Panc1 (cell line): ENCODE measurements around the gene HEPACAM2. TPM values are rescaled to one million over a fixed set of nuclear protein-coding genes. Genes with fewer than 3 reads are reported as not detected.

ENCODE experiments used
- ATAC-seq: fragments of 200-7000 bp; cut with Tn5 transposase; 2 replicates; pipeline ENCODE4 v1.9.1; 2020; ENCODE audit warnings: mild to moderate bottlenecking, moderate library complexity
- BruUV-seq: library from RNA; stranded (reverse); fragments of 400-500 nt; replicated peaks from 2 replicates; lab custom pipeline; 2021; lab: Mats Ljungman, UMichigan
- CTCF ChIA-PET: fragments of 300-600 bp; sonication (Branson Sonifier 250); formaldehyde crosslinking; loops from one replicate; lab custom pipeline; 2022; ENCODE audit warnings: antibody characterized with exemption; lab: Charles Lee
- POLR2A ChIA-PET: fragments of 300-600 bp; sonication (Branson Sonifier 250); formaldehyde crosslinking; loops from one replicate; lab custom pipeline; 2022; ENCODE audit warnings: antibody characterized with exemption; lab: Charles Lee
- DNase-seq: peaks from one replicate; pipeline ENCODE4 v3.0.0-alpha.2; 2010; ENCODE audit warnings: low read depth, low spot score
- H3K27ac ChIP-seq: 2 replicates; pipeline ENCODE4 v1.5.1; 2011; ENCODE audit warnings: mild to moderate bottlenecking, low read length, inconsistent platforms
- H3K27me3 ChIP-seq: fragments of 200-500 bp; sonication (Bioruptor generic); 2 replicates; pipeline ENCODE4 v1.6.0; 2014; ENCODE audit warnings: low read length, inconsistent platforms; ENCODE audit not compliant: control insufficient read depth, insufficient read depth
- H3K36me3 ChIP-seq: fragments of 200-500 bp; sonication (Bioruptor generic); 2 replicates; pipeline ENCODE4 v1.5.1; 2014; ENCODE audit warnings: inconsistent platforms, mild to moderate bottlenecking, low read length, moderate library complexity; ENCODE audit not compliant: control insufficient read depth, insufficient read depth
- H3K4me1 ChIP-seq: 2 replicates; pipeline ENCODE4 v1.5.1; 2011; ENCODE audit warnings: inconsistent platforms, mild to moderate bottlenecking, low read length, moderate library complexity; ENCODE audit not compliant: control insufficient read depth, insufficient read depth
- H3K4me3 ChIP-seq, 2 experiments: 2 replicates each; pipeline ENCODE4 v1.5.1; 2011 to 2012; ENCODE audit warnings: low read depth in 2 of 2, low read length in 2 of 2, mild to moderate bottlenecking in 2 of 2, inconsistent platforms in 1 of 2, moderate library complexity in 1 of 2
- H3K9me3 ChIP-seq: fragments of 200-500 bp; sonication (Bioruptor generic); 2 replicates; pipeline ENCODE4 v1.5.1; 2014; ENCODE audit warnings: low read depth, mild to moderate bottlenecking, inconsistent platforms, low read length, moderate library complexity; ENCODE audit not compliant: control insufficient read depth, insufficient read depth
- CTCF ChIP-seq: fragments of 450-650 bp; IDR thresholded peaks from 2 replicates; pipeline ENCODE4 v1.5.1; 2017; ENCODE audit warnings: mild to moderate bottlenecking
- POLR2AphosphoS5 ChIP-seq: IDR thresholded peaks from 2 replicates; pipeline ENCODE4 v1.6.1; 2012; ENCODE audit warnings: mild to moderate bottlenecking, low read depth, low read length, moderate library complexity
- SIN3A ChIP-seq: IDR thresholded peaks from 2 replicates; pipeline ENCODE4 v1.6.1; 2012; ENCODE audit warnings: low read depth, mild to moderate bottlenecking, low read length, moderate library complexity, borderline replicate concordance; ENCODE audit not compliant: insufficient read depth
- TCF7L2 ChIP-seq: IDR thresholded peaks from 2 replicates; pipeline ENCODE4 v1.6.1; 2011; ENCODE audit warnings: mild to moderate bottlenecking, low read depth, low read length, inconsistent platforms
- in situ Hi-C: cut with HindIII; loops from 2 replicates; pipeline ENCODE4 v1.10.0; 2016; ENCODE audit warnings: low sequenced_read_pairs, low pct_unique_long_range_greater_than_20kb
- intact Hi-C: fragments of 100-400 bp; cut with micrococcal nuclease; formaldehyde crosslinking; loops from one replicate; pipeline ENCODE4 v1.10.0; 2022; ENCODE audit not compliant: unreplicated experiment
- total RNA-seq: library from RNA; stranded (reverse); gene quantifications from one replicate; pipeline ENCODE4 v1.2.1, GENCODE V29; 2021; ENCODE audit not compliant: unreplicated experiment
- TF ChIP-seq, protein P1 (sequence below), 2 experiments: IDR thresholded peaks; 2 replicates each; pipeline ENCODE4 v1.6.1; 2011 to 2012; ENCODE audit warnings: low read depth in 2 of 2, control low read depth in 1 of 2, low read length in 1 of 2, mild to moderate bottlenecking in 1 of 2, moderate library complexity in 1 of 2; ENCODE audit not compliant: insufficient read depth in 1 of 2

HEPACAM2 gene
- total RNA-seq, 1 experiment from 2014 or later, result not detected

DNA sequence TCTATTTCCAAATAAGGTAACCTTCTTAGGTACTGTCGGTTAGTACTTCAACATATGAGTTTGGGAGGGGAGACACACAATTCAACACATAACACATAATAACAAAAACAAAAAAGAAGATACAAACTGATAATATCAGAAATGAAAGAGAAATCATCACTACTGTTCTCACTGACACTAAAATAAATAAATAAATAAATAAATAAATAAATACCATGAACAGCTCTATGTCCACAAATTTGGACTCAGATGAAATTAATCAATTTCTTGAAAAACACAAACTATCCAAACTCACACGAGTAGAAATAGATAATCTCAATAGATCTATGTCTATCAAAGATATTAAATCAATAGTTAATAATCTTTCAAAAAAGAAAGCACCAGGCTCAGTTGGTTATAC lies 53.6 kb downstream of the HEPACAM2 start:
- no peak for ATAC-seq
- TF ChIP-seq SIN3A, result no peak
- TF ChIP-seq CTCF, result no peak
- no peak for TF ChIP-seq POLR2AphosphoS5
- TF ChIP-seq TCF7L2, result no peak
- TF ChIP-seq, protein P1, sequence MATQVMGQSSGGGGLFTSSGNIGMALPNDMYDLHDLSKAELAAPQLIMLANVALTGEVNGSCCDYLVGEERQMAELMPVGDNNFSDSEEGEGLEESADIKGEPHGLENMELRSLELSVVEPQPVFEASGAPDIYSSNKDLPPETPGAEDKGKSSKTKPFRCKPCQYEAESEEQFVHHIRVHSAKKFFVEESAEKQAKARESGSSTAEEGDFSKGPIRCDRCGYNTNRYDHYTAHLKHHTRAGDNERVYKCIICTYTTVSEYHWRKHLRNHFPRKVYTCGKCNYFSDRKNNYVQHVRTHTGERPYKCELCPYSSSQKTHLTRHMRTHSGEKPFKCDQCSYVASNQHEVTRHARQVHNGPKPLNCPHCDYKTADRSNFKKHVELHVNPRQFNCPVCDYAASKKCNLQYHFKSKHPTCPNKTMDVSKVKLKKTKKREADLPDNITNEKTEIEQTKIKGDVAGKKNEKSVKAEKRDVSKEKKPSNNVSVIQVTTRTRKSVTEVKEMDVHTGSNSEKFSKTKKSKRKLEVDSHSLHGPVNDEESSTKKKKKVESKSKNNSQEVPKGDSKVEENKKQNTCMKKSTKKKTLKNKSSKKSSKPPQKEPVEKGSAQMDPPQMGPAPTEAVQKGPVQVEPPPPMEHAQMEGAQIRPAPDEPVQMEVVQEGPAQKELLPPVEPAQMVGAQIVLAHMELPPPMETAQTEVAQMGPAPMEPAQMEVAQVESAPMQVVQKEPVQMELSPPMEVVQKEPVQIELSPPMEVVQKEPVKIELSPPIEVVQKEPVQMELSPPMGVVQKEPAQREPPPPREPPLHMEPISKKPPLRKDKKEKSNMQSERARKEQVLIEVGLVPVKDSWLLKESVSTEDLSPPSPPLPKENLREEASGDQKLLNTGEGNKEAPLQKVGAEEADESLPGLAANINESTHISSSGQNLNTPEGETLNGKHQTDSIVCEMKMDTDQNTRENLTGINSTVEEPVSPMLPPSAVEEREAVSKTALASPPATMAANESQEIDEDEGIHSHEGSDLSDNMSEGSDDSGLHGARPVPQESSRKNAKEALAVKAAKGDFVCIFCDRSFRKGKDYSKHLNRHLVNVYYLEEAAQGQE (IDR thresholded peaks at IDR 0.05; ENCODE audit: insufficient read depth in 1 of 2, low read depth in 2 of 2, low read length in 1 of 2), result no peak
- Histone ChIP-seq H3K27ac (no peak overlapping the region), H3K9me3 (no peaks in the 10 kb centered on the region), H3K4me3 (no peak overlapping the region), H3K4me1 (no peaks in the 10 kb centered on the region), H3K36me3 (no peaks in the 10 kb centered on the region), H3K27me3 (no peaks in the 10 kb centered on the region)
- ChIA-PET CTCF (no interaction called here), POLR2A (no interaction called here)
- intact Hi-C loops, result no loop called here
- DNase-seq, result no peak
- BruUV-seq, result no TSS peak
- in situ Hi-C loops, result no loop called here

DNA sequence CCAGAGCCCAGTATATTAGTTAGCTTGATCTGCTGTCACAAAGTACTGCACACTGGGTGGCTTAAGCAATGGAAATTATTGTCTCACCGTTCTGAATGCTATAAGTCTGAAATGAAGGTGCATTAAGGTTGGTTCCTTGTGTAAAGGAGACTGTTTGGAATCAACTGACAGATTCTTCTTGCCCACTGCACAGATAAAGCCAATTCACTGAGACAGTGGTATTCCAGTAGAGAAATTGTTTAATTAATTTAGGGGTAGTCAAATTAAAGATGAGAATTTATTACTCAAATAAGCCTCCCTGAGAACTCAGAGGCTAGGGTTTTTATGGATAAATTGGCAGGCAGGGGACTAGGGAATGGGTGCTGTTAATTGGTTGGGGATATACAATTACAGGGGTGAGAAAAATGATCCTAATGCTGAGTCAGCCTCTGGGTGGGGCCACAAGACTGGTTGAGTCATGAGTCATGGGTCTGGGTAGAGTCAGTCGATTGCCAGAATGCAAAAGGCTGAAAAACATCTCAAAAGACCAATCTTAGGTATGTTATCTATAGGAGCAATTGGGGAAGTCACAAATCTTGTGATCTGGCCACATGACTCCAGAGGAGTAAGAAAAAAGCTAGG lies 54.6 kb downstream of the HEPACAM2 start:
- DNase-seq (no peak), ATAC-seq (no peak)
- TF ChIP-seq POLR2AphosphoS5 (no peak), SIN3A (no peak), TCF7L2 (no peak), CTCF (no peak)
- TF ChIP-seq, protein P1 (IDR thresholded peaks at IDR 0.05; ENCODE audit: insufficient read depth in 1 of 2, low read depth in 2 of 2, low read length in 1 of 2), result no peak
- no TSS peak for BruUV-seq
- Histone ChIP-seq H3K4me3 (no peak overlapping the region), H3K27me3 (no peaks in the 10 kb centered on the region), H3K4me1 (no peaks in the 10 kb centered on the region), H3K27ac (no peak overlapping the region), H3K9me3 (no peaks in the 10 kb centered on the region), H3K36me3 (no peaks in the 10 kb centered on the region)
- POLR2A ChIA-PET, result no interaction called here
- CTCF ChIA-PET, result no interaction called here
- intact Hi-C loops (no loop called here), in situ Hi-C loops (no loop called here)
